LHCN-M2 (cell line): ENCODE results near the gene C1orf52. TPM values are rescaled to one million over a fixed set of nuclear protein-coding genes. Genes with fewer than 3 reads are reported as not detected.

ENCODE experiments used
- DNase-seq: peaks from one replicate; pipeline ENCODE4 v3.0.0-alpha.2; 2012; ENCODE audit warnings: low read depth
- polyA plus RNA-seq: library from polyadenylated mRNA; unstranded; fragments of >200 nt; gene quantifications from one replicate; pipeline ENCODE4 v1.2.1, GENCODE V29; 2012; ENCODE audit warnings: missing spikeins
- total RNA-seq: library from RNA; depleted of rRNA; stranded (reverse); fragments of >200 nt; gene quantifications from 2 replicates; pipeline ENCODE4 v1.2.3, GENCODE V29; 2014; rRNA removed

Gene C1orf52
- total RNA-seq: 6.5 and 11.0 TPM in 2 replicates
- polyA plus RNA-seq: 11.3 TPM

DNA sequence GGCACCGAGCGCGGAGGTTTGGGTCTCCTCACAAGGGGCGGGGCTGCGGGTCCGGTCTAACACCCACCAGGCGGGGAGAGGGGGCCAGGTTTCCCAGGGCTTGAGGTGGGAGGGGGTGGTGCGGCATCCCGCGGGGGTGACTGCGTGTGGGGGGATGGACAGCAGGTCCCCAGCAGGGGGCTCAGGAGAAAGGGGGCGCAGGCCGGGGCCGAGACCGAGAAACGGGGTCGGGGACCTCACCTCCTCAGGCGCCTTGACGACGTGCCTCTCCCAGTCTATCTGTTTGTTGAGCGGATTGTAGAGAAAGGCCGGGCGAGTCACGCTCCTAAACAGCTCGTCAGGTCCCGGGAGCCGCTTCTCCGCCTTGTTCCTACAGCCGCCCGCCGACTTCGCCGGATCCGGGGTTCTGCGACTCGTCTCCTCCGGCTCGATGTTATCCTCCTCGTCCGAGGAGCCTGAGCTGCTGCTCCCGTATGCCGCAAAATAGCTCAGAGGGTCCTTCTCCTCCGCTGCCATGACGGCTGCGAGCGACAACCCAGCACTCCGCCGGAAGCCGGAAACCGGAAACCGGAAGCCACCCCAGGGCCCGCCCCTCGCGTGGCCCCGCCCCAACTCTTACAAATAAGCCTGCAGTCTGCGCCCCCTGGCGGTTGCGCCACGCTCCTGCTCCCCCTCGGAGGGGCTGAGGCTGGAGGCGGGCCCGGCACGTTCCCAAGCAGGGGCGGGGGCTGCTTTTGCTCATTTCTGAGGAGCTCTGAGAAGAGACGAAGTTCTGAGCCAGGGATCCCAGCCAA, at the start of gene C1orf52:
C1orf52 (minus strand) TSS at position 545 of the 794 bp plus-strand sequence; CDS start at position 516, 29 bp downstream.
- DNase-seq: peak; percentile 84

DNA sequence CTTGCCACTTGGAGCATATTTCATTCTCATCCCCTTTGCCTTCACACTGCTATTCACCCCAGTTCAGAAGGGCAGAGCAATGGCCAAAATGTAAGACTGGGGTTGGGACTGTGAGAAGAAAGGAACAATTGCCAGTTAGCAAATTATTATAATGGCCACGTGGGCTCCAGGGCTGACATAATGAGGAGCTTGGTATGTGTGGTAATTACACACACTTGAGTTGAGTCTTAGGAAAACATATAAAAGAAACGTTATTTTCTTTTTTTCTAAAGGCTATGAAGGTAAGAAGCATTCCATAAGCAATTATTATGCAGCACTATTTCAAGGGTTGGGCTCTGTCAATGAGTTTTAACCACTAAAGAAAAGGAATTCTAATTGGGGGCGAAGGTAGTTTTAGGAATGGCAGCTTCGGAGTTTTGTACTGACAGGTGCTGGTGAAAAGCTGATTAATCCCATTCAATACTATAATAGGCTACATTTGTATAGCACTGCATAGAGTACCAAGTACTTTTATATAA, 49.4 kb upstream of the C1orf52 start:
- no peak for DNase-seq

DNA sequence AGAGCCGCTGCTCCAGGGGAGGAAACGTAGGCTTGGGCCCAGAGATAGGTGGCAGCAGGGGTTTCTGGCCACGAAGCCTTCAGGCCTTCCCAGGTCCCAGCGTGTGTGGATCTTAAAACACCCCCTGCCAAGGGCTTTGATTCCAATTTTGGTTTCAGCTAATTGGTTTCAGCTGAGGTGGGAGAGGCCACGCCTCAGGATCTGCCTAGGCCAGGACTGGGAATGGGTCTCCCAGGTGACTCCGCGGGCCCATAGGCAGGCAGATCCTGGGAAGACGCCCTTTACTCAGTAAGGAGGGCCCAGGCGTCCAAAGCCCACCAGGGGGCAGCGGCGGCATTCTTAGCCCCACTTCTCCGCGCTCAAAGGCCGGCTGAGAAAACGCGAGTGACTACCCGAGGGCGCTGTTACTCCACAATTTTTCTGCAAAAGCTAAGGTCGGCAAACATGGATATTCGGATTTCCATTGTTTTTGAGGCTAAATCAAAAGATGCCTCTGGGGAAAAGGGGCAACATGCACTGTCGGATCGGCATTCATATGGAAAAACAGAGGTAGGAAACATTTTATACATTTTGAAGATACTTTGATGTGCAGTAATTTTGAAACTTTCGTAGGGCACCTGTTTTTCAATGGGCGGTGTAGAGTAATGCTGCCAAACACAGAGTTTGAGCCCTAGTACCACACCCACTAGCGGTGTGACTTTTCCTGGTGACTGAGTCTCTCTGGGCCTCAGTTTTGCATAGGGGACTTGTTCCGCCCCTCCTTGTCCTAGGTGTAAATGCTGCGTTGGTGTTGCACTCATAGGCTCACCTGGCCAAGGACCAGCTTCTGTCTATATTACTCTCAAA, 48.7 kb upstream of the C1orf52 start:
- peak; percentile 83 for DNase-seq

DNA sequence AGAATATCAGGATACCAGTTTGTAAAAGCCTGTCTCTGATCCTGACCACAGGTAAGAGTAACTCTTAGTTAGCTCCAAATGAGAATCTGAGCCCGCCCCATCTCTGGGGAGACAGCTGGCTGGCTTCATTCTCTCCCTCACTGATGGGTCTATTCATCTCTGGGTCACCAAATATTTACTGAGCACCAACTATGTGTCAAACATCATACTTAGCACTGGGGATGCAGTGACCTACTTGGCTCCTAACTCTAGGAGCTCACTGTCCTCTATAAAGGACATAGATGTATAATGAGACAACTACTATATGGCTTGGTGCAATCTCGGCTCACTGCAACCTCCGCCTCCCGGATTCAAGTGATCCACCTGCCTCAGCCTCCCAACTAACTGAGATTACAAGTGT, 46.8 kb upstream of the C1orf52 start:
- no peak for DNase-seq

DNA sequence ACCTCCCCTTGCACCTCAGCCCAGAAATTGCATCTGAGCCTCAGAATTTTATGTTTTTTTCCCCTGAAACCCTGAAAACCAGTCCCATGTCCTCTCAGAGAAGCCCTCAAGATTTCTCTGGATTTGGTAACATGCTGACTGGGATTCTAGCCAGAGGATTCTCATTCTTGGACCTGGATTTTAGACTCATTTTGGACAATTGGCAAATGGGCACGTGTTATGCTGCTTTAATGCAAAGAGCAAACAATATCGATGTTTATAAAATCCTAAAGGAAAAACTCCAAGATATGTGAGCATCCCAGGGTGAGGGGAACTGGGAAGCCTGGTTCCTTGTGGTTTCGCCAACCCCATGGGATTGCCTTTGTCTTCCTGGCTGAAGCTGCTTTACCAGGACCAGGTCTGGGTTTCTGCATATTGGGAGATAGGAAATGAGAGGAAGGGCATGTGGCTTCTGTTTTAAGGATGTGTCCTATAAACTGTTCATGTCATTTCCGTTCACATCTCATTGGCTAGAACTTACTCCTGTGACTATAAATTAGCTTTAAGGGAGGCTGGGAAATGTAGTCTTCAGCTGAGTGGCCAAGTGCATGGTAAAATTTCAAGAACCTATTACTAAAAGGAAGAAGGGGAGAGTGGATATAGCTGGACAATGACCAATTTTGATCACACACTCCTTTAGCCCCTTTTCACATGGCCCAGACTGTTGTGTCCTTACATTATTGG, 44.1 kb upstream of the C1orf52 start:
- no peak for DNase-seq

DNA sequence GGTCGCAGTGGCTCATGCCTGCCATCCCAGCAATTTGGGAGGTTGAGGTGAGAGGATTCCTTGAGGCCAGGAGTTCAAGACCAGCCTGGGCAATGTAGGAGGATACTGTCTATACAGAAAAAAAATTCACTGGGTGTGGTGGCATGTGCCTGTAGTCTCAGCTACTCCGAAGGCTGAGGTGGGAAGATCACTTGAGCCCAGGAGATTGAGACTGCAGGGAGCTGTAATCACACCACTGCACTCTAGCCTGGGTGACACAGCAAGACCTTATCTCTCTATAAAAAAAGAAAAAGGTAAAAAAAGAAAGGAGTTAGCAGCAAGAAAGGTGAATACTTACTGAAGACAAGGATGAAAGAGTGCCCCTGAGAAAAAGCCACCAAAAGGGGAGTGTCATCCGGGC, 40.7 kb upstream of the C1orf52 start:
- DNase-seq: no peak

DNA sequence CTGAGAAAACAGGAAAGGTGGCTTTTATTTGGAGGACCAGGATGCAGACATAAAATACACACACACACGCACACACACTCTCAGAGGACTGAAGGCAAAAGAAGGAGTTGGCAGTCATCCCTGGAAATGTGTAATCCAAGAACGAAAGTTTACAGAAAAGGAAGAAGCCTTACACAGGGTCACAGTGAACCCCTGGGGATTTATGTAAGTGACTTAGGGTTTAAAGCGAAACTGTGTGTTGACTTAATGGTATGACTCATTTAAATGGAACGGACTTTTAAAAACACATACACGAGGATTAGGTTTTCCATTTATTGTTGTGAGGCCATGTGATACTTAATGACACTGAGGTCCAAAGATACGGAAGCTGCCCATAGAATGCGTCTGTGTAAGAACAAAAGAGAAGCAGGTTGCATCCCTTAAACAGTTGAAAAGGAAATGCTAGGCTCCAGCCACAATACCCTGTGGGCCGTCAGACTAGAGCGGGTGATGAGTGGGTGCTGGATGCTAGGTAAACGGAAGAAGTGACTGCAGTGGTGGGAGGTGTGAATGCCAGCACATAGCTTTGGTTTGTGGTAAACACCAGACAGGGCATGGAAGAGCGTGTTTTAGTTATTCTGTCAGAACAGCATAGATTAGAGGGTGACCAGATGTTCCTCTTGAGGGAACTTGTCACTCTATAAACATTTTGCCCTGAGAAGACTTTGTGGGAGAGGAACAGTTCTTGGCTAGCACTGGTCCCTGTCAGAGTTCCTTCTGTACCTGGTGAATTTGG, 38.6 kb upstream of the C1orf52 start:
- peak; percentile 97 for DNase-seq

DNA sequence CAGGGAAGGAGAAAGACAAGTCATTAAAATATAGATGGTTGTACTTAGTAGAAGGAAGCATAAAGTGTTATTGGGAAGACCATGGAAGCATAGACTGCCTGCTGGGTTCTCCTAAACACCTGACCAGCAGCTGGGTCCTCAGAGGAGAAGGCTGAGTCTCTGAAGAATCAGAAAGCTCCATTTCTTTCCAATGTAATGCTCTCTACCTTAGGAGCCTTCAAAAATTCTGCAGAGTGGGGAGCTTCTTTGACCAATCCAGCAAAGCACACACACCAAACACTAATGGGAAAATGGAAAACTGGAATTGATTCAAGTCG, 38.0 kb upstream of the C1orf52 start:
- no peak for DNase-seq

DNA sequence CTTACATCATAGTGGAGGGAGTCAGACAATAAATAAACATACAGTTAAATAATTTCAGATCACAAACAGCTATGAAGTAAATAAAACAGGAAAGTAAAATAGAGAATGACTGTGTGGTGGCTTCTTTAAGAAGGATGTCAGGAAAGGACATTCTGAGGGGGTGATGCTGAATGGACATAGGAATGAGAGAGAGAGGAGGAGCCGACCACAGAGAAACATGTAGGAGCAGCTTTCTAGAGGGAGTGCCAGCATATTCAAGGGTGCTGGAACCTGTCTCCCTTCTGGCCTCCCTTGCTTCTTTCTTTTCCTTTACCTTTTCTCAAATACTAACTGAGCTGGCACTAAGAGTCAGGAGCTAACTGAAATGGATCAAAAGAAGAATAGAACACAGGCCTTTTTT, 37.5 kb upstream of the C1orf52 start:
- peak; percentile 22 for DNase-seq

DNA sequence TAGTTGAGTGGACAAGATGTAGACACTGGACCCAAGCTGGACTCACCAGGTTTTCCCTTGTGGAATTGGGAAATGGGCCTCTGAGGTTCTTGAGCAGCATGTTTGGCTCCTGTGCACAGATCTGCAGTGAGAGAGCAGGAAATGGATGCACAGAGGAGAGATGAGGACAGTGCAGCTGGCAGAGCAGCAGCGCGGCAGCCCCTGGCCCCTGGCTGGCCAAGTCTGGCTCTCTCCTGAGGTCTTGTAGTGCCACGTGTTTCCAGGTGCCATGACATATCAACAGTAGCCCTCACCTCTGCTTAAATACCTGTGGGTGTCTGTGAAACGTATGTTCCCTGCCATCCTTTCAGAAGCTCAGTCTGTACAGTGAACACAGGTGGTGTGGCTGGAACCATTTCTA, 36.2 kb upstream of the C1orf52 start:
- DNase-seq: no peak

DNA sequence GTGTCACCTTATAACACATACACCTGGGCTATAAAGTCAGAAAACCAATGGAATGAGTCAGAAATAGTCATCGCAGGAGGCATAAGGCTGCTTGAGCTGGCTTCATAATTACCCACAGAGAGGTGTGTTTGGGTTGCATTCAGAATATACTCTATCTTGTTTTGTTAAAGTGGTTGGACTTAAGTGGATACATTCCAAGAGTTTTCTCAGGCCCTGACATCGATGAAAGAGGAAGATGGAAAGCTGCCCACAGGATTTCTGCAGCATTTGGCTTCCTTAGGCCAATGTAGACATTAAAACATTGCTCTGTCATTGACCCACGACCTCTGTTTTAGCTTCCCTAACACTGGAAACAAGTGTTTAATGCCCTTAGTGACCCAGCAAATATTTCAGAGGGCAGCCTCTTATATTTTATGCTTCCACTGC, 35.6 kb upstream of the C1orf52 start:
- no peak for DNase-seq

DNA sequence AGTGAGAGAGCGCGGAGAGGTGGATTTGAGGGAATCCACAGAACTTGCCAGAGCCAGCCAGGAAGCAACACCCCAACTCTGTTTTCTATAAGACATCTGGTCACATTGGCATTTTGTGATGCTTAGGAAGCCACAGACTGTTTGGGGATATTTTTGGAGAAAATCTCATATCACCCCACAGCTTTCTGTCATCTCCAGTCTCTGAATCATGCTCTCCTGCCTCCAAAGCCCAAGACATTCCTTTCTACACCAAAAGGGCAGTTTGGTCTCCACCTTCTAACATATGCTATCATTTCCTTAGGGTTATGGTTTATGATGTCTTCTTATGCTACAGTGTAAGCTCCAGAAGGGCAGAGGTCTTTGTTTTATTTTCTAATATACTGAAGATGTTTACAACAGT, 31.4 kb upstream of the C1orf52 start:
- no peak for DNase-seq

DNA sequence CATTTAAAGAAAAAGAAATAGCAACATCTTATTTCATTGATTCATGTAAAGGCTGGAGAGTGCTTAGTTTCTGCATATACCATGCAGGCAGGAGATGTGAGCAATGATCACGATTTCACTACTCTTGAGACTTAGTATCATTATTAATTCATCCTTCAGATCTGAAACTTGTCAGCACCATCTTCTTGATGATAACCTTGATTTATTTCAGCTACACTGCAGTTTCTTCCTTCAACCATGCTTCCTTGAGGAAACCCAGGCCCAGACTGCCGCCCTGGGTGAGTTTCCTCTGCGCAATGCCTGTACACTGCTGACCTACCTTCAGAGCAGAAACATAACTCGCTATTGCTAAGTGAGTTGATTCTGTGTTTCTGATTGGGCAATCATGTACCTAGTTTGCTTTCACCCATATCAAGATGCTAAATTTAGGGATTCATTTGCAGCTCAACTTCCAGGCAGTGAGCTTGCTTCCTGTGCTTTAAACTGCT, 30.4 kb upstream of the C1orf52 start:
- DNase-seq: no peak

DNA sequence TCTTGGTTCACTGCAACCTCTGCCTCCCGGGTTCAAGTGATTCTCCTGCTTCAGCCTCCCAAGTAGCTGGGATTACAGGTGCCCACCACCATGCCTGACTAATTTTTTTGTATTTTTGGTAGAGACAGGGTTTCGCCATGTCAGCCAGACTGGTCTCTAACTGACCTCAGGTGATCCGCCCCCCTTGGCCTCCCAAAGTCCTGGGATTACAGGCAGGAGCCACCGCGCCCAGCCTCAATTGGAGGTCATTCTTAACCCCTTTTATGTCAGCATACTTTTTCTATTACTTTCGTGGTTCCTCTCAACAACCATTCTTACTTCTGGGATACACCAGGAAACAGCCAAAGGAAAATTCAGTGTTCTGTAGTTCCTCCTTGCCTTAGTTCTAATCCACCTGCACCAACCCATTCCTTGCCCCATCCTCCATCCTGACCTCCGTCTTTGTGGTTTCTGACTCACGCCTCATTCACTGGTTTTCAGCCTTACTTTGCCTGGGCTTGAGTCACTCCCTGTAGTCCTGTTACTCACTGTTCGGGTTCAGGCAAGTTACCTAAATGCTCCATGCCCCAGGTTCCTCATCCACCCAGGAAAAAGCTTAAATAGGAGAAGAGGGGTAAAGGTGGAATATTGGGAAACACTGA, 29.9 kb upstream of the C1orf52 start:
- peak; percentile 91 for DNase-seq

DNA sequence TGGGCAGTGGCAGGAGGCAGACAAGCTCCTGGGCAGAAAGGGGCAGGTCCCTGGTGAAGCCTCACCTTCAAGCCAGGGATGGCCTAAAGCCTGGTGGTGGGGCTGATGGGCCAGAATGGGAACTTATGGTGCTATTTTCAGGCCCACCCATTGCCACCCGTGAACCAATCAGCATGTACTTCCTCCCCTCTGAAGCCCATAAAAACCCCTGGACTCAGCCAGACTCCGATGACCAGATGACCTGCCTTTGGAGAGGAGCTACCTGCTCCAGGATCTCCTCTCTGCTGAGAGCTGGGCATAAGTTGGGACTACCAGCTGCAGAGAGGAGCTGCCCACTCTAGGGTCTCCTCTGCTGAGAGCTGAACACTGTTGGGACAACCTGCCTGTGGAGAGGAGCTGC, 24.7 kb upstream of the C1orf52 start:
- no peak for DNase-seq

DNA sequence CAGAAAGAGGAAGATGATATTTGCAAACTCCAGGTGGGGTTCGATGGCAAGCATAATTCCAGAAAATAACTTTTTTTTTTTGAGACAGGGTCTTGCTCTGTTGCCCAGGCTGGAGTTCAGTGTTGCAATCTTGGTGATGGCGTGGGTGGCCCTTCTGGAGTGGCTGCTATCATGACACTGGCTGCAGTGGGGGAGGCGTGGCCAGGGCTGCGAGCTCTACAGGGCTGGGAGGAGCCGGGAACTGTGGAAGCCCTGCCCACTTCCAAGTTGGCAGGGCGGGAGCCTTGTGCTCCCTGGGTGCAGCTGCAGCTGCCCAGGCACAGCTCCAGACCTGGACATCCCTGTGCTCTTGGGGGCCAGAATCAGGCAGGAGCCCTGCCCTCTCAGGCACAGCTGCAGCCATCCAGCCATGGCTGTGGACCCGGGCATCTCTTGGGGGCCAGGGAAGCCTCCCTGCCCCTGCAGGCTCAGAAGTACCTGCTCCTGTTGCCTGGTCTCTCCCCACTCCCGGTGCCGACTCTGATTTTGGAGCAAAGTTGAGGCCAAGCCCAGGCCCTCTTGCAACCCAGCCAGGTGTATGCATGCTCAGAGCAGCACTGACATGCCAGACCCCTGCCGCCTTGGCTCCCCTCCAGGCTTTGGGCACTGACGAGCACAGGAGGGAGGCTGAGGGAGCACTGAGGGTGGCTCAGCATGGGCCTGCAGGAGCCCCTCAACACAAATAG, 24.2 kb upstream of the C1orf52 start:
- no peak for DNase-seq

DNA sequence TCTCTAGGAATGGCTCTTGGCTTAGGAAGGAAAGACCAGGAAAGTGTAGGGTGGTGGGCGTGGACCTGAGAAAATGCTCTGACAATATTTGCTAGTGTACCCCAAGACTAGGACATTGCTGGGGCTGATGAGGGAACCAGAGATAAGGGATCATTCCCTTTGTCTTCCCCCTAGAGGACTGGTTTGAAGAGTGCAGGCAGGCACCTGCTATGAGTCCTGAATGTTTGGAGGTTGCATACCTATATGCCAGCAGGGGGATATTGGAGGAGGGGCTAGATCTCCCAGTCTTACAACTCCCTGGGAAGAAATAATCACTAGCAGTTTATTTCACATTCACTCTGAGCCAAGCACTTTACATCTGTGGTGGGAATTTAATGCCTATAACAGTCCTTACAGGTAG, 23.0 kb upstream of the C1orf52 start:
- no peak for DNase-seq

DNA sequence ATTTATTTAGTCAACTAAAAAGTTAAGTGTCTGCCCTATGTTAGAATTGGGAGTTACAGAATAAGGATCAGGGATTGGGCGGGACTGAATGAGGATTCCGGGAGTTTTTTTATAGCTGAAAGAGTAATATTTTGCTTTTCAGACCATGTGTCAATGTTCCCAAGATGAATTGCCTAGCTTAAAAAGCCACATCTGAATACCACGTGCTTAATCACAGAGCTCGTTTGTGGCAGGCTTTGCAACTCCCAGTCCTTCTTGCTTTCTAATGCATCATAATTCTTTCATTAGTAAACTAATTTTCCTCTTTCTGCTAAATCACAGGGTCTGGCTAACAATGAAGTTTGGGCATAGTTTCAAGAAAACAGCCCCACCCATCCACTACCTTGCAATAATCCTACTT, 21.2 kb upstream of the C1orf52 start:
- DNase-seq: no peak

DNA sequence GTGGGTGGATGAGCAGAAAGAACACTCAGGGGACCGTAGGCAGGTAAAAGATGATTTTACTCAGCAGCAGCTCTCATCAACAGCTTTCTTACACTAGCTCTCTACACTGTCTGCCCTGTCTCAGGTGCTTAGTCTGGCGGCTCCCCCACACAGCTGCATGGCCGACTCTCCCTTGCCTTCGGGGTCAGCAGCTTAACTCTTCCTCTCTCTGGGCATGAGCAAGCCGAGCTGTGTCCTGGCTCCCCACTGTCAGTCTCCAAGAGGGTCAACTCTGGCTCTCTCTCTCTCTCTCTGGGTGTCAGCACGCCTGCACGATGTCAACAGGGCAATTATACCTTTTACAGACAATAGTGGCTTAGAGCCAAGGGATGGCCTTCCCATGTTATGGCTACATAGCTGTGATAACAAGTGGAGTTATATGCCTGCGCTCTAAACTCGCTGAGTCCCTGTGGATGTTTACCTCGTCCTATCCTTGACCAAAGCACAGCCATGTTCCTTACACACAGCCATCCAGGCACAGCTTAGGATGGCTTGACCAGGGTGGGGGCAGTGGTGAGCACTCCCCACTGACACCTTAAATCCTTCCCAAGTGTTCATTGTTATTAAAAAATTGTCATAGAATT, 20.1 kb upstream of the C1orf52 start:
- DNase-seq: no peak
